IMR-90 (cell line): ENCODE results near the gene GCG. TPM values are rescaled to one million over a fixed set of nuclear protein-coding genes. Genes with fewer than 3 reads are reported as not detected.

ENCODE experiments used
- ATAC-seq: fragments of 200-7000 bp; cut with Tn5 transposase; 2 replicates; pipeline ENCODE4 v1.9.1; 2020; ENCODE audit warnings: low read depth, mild to moderate bottlenecking, moderate library complexity
- BruUV-seq: library from RNA; stranded (reverse); fragments of 400-500 nt; replicated peaks from 2 replicates; lab custom pipeline; 2021; lab: Mats Ljungman, UMichigan
- CTCF ChIA-PET: fragments of 300-600 bp; formaldehyde crosslinking; extraction: SDS; loops from one replicate; lab custom pipeline; 2021; ENCODE audit warnings: antibody characterized with exemption; lab: Yijun Ruan, JAX
- POLR2A ChIA-PET: fragments of 300-600 bp; sonication (Branson Sonifier 250); formaldehyde crosslinking; loops from one replicate; lab custom pipeline; 2022; ENCODE audit warnings: antibody characterized with exemption; ENCODE audit not compliant: unreplicated experiment; lab: Charles Lee
- DNase-seq: peaks from one replicate; pipeline ENCODE4 v3.0.0; 2013
- H2AFZ ChIP-seq: replicated peaks from 2 replicates; pipeline ENCODE3; 2013; ENCODE audit warnings: low read length, mild to moderate bottlenecking; ENCODE audit not compliant: poor library complexity
- H2AK5ac ChIP-seq: 2 replicates; pipeline ENCODE4 v1.6.1; 2013; ENCODE audit warnings: low read depth, low read length, inconsistent platforms
- H2AK9ac ChIP-seq: replicated peaks from 2 replicates; pipeline ENCODE3; 2013; ENCODE audit warnings: mild to moderate bottlenecking, low read depth, low read length, moderate library complexity; ENCODE audit not compliant: poor library complexity
- H2BK120ac ChIP-seq: 2 replicates; pipeline ENCODE4 v1.6.1; 2013; ENCODE audit warnings: low read depth, low read length, inconsistent platforms
- H2BK15ac ChIP-seq: 3 replicates; pipeline ENCODE4 v1.6.1; 2013; ENCODE audit warnings: low read depth, low read length, inconsistent platforms
- H2BK20ac ChIP-seq: 2 replicates; pipeline ENCODE4 v1.6.1; 2013; ENCODE audit warnings: low read depth, mild to moderate bottlenecking, inconsistent platforms, low read length, moderate library complexity
- H2BK5ac ChIP-seq: 2 replicates; pipeline ENCODE4 v1.6.1; 2013; ENCODE audit warnings: mild to moderate bottlenecking, low read depth, low read length, inconsistent platforms; ENCODE audit not compliant: poor library complexity, severe bottlenecking
- H3K14ac ChIP-seq: replicated peaks from 2 replicates; pipeline ENCODE4 v1.6.1; 2013; ENCODE audit warnings: low read depth, low read length, inconsistent platforms
- H3K18ac ChIP-seq: 2 replicates; pipeline ENCODE4 v1.6.1; 2013; ENCODE audit warnings: low read depth, low read length, control low read depth
- H3K23ac ChIP-seq: 2 replicates; pipeline ENCODE4 v1.6.1; 2013; ENCODE audit warnings: low read depth, low read length, inconsistent platforms
- H3K27ac ChIP-seq: 2 replicates; pipeline ENCODE4 v1.5.1; 2013; ENCODE audit warnings: mild to moderate bottlenecking, control low read depth, low read length; ENCODE audit not compliant: insufficient read depth
- H3K27me3 ChIP-seq: 2 replicates; pipeline ENCODE4 v1.6.1; 2013; ENCODE audit warnings: low read length; ENCODE audit not compliant: control insufficient read depth, insufficient read depth
- H3K36me3 ChIP-seq: 2 replicates; pipeline ENCODE4 v1.6.1; 2013; ENCODE audit warnings: low read length, mixed read lengths; ENCODE audit not compliant: control insufficient read depth, insufficient read depth
- H3K4ac ChIP-seq: 2 replicates; pipeline ENCODE4 v1.6.1; 2013; ENCODE audit warnings: low read depth, low read length, inconsistent platforms
- H3K4me1 ChIP-seq: 2 replicates; pipeline ENCODE4 v1.6.1; 2013; ENCODE audit warnings: low read length, mixed read lengths; ENCODE audit not compliant: control insufficient read depth, insufficient read depth
- H3K4me2 ChIP-seq: 2 replicates; pipeline ENCODE4 v1.6.1; 2013; ENCODE audit warnings: low read depth, mild to moderate bottlenecking, control low read depth, low read length, moderate library complexity
- H3K4me3 ChIP-seq: 2 replicates; pipeline ENCODE4 v1.5.1; 2013; ENCODE audit warnings: low read depth, mild to moderate bottlenecking, control low read depth, low read length, moderate library complexity; ENCODE audit not compliant: insufficient read depth
- H3K56ac ChIP-seq: 2 replicates; pipeline ENCODE4 v1.6.1; 2013; ENCODE audit warnings: low read length, inconsistent platforms; ENCODE audit not compliant: insufficient read depth; ENCODE audit errors: extremely low read depth
- H3K79me1 ChIP-seq, 2 experiments: 2 replicates each; pipeline ENCODE4 v1.6.1; 2013; ENCODE audit warnings: low read length in 2 of 2, inconsistent platforms in 1 of 2, low read depth in 1 of 2
- H3K9ac ChIP-seq: 2 replicates; pipeline ENCODE4 v1.6.1; 2013; ENCODE audit warnings: low read depth, low read length, control low read depth
- H3K9me1 ChIP-seq: 2 replicates; pipeline ENCODE4 v1.6.1; 2013; ENCODE audit warnings: low read length, inconsistent platforms; ENCODE audit not compliant: insufficient read depth
- H3K9me3 ChIP-seq: 2 replicates; pipeline ENCODE4 v1.6.1; 2013; ENCODE audit warnings: low read length; ENCODE audit not compliant: control insufficient read depth, insufficient read depth
- H4K20me1 ChIP-seq: 2 replicates; pipeline ENCODE4 v1.6.1; 2013; ENCODE audit warnings: low read length, inconsistent platforms; ENCODE audit not compliant: insufficient read depth
- H4K5ac ChIP-seq: 2 replicates; pipeline ENCODE4 v1.6.1; 2013; ENCODE audit warnings: mild to moderate bottlenecking, low read depth, low read length, control low read depth
- H4K8ac ChIP-seq, 2 experiments: 2 replicates each; pipeline ENCODE4 v1.6.1; 2013; ENCODE audit warnings: low read depth in 2 of 2, low read length in 2 of 2, control low read depth in 1 of 2, inconsistent platforms in 1 of 2
- H4K91ac ChIP-seq: 2 replicates; pipeline ENCODE4 v1.6.1; 2013; ENCODE audit warnings: low read depth, low read length, inconsistent platforms; ENCODE audit not compliant: insufficient read depth
- BHLHE40 ChIP-seq: fragments of 150-350 bp; IDR thresholded peaks from 2 replicates; pipeline ENCODE4 v1.6.1; 2016; ENCODE audit warnings: mild to moderate bottlenecking, low read depth, low read length
- CEBPB ChIP-seq: IDR thresholded peaks from 2 replicates; pipeline ENCODE4 v1.6.1; 2012; ENCODE audit warnings: low read depth, low read length, improper control_type of control experiment
- CHD1 ChIP-seq: IDR thresholded peaks from 2 replicates; pipeline ENCODE4 v1.6.1; 2012; ENCODE audit warnings: low read depth, low read length, improper control_type of control experiment
- MAFK ChIP-seq: IDR thresholded peaks from 2 replicates; pipeline ENCODE4 v1.6.1; 2012; ENCODE audit warnings: low read depth, low read length, improper control_type of control experiment
- MXI1 ChIP-seq: IDR thresholded peaks from 2 replicates; pipeline ENCODE4 v1.6.1; 2012; ENCODE audit warnings: low read depth, mild to moderate bottlenecking, low read length, moderate library complexity, borderline replicate concordance
- WGBS, 2 experiments: methylation state at CpG; one replicate each; pipeline versions ENCODE4 v1.1.5 to v1.1.7; 2013; ENCODE audit warnings: missing lambda C conversion rate in 2 of 2; ENCODE audit not compliant: insufficient read length in 1 of 2; ENCODE audit errors: extremely low coverage in 2 of 2; 5-methylcytosine and 5-hydroxymethylcytosine counted together
- dilution Hi-C: fragments of 300-500 bp; cut with HindIII; formaldehyde crosslinking; loops from one replicate; pipeline ENCODE4 v1.14.3; 2018; ENCODE audit warnings: low sequenced_read_pairs; ENCODE audit not compliant: unreplicated experiment
- in situ Hi-C: fragments of 300-500 bp; cut with MboI; formaldehyde crosslinking; loops from 3 replicates; pipeline ENCODE4 v1.14.3; 2019; ENCODE audit warnings: low sequenced_read_pairs, inconsistent platforms, mixed read lengths
- intact Hi-C: fragments of 100-400 bp; cut with micrococcal nuclease; formaldehyde crosslinking; loops from 2 replicates; pipeline ENCODE4 v1.10.0; 2022
- polyA plus RNA-seq, 3 experiments: library from polyadenylated mRNA; depleted of rRNA; stranded (reverse); fragments of >200 nt; gene quantifications; 2 replicates each; pipeline ENCODE4 v1.2.3, GENCODE V29; 2012; ENCODE audit warnings: low replicate concordance in 1 of 3
- total RNA-seq: library from RNA; depleted of rRNA; stranded (reverse); fragments of >200 nt; gene quantifications from 2 replicates; pipeline ENCODE4 v1.2.3, GENCODE V29; 2012
- TF ChIP-seq, protein P1 (sequence below): fragments of 150-350 bp; IDR thresholded peaks from 2 replicates; pipeline ENCODE4 v1.6.1; 2016; ENCODE audit warnings: low read depth, mild to moderate bottlenecking, low read length, moderate library complexity, borderline replicate concordance
- TF ChIP-seq, protein P2 (sequence below): conservative IDR thresholded peaks from 2 replicates; pipeline ENCODE4 v1.5.1; 2012; ENCODE audit warnings: mild to moderate bottlenecking, low read depth, low read length, improper control_type of control experiment

Gene GCG
- total and polyA plus RNA-seq, 2 of the 4 experiments (the other 2 are of a cell fraction), result not detected

DNA sequence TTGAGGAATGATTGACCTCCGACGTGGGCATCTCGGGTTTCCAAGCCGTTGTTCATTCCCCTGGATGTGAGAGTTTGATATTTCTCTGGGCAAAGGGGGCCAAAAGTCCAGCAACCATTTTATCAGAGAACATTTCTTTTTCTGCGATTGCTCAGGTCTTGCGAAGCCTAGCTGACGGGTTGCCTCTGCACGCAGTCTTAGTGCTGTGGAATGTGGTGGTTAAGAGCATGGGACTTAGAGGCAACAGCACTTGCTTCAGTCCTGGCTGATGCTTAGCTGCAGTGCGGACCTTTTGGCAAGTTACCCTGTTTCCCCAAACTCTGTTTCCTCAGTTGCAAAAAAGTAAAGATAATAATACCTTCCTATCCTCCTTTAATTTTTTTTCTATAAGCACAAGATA is 46.2 kb upstream of the GCG start:
- H2BK15ac ChIP-seq, result peak overlapping the region; percentile 90; the same call in 2 of the 3 replicates
- DNase-seq, result peak; percentile 81
- H2AK9ac ChIP-seq, result no peak overlapping the region
- H2BK20ac ChIP-seq, result peak overlapping the region; percentile 91
- intact Hi-C loops (loop anchor here (5.0 kb wide), 1 partner anchor 44 kb away; the partner anchor contains the start of gene FAP), dilution Hi-C loops (no loop called here), in situ Hi-C loops (no loop called here)
- H3K79me1 ChIP-seq, result peaks cover 0 to 18% of the 10 kb centered on the region in 2 experiments; a peak in 2 of 4 replicates
- H3K9me3 ChIP-seq, result no peaks in the 10 kb centered on the region
- H4K8ac ChIP-seq, result peak overlapping the region; percentile 1 to 87; a peak in 3 of 4 replicates
- H2BK120ac ChIP-seq, result peak overlapping the region; percentile 93
- POLR2A ChIA-PET, result no interaction called here
- CTCF ChIA-PET, result interaction anchor here (1.1 kb wide), 1 partner anchor 100 kb away, joined by 4 read pairs; no protein-coding TSS in a partner anchor
- H3K56ac ChIP-seq, result peak overlapping the region; percentile 76; the same call in 1 of the 2 replicates
- H3K23ac ChIP-seq, result no peak overlapping the region
- H3K27me3 ChIP-seq, result no peaks in the 10 kb centered on the region
- no peak overlapping the region for H3K4me3 ChIP-seq
- H3K4me1 ChIP-seq, result peaks cover 21% of the 10 kb centered on the region
- no peak overlapping the region for H2AFZ ChIP-seq
- peak overlapping the region; percentile 94 for H3K4ac ChIP-seq
- no TSS peak for BruUV-seq
- 0 out of 2 replicates have a peak overlapping the region, but pooled peaks have one; percentile 46 for H3K14ac ChIP-seq
- peaks cover 18% of the 10 kb centered on the region for H3K9me1 ChIP-seq
- peak overlapping the region; percentile 46; the same call in 1 of the 2 replicates for H2AK5ac ChIP-seq
- H4K20me1 ChIP-seq, result peaks cover 7% of the 10 kb centered on the region; the same call in 1 of the 2 replicates
- H3K18ac ChIP-seq, result peak overlapping the region; percentile 96
- TF ChIP-seq BHLHE40 (no peak), MXI1 (peak; percentile 39; the same call in 1 of the 2 replicates), CHD1 (no peak), CEBPB (peak; percentile 58; the same call in 1 of the 2 replicates), MAFK (no peak)
- TF ChIP-seq, protein P1, sequence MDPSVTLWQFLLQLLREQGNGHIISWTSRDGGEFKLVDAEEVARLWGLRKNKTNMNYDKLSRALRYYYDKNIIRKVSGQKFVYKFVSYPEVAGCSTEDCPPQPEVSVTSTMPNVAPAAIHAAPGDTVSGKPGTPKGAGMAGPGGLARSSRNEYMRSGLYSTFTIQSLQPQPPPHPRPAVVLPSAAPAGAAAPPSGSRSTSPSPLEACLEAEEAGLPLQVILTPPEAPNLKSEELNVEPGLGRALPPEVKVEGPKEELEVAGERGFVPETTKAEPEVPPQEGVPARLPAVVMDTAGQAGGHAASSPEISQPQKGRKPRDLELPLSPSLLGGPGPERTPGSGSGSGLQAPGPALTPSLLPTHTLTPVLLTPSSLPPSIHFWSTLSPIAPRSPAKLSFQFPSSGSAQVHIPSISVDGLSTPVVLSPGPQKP, result no peak
- TF ChIP-seq, protein P2, sequence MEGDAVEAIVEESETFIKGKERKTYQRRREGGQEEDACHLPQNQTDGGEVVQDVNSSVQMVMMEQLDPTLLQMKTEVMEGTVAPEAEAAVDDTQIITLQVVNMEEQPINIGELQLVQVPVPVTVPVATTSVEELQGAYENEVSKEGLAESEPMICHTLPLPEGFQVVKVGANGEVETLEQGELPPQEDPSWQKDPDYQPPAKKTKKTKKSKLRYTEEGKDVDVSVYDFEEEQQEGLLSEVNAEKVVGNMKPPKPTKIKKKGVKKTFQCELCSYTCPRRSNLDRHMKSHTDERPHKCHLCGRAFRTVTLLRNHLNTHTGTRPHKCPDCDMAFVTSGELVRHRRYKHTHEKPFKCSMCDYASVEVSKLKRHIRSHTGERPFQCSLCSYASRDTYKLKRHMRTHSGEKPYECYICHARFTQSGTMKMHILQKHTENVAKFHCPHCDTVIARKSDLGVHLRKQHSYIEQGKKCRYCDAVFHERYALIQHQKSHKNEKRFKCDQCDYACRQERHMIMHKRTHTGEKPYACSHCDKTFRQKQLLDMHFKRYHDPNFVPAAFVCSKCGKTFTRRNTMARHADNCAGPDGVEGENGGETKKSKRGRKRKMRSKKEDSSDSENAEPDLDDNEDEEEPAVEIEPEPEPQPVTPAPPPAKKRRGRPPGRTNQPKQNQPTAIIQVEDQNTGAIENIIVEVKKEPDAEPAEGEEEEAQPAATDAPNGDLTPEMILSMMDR, result no peak
- peak overlapping the region; percentile 89 for H3K27ac ChIP-seq
- peak; percentile 42 for ATAC-seq
- H2BK5ac ChIP-seq, result peak overlapping the region; percentile 95
- no CpG with 5 or more reads among the region's 9 CpGs for WGBS, 2 experiments
- peak overlapping the region; percentile 85 for H4K5ac ChIP-seq
- peaks cover 21% of the 10 kb centered on the region for H3K36me3 ChIP-seq
- H3K4me2 ChIP-seq, result no peak overlapping the region
- peak overlapping the region; percentile 73 for H4K91ac ChIP-seq
- no peak overlapping the region for H3K9ac ChIP-seq
